ENCODE data around the gene CHST8.

The CHST8 gene

DNA sequence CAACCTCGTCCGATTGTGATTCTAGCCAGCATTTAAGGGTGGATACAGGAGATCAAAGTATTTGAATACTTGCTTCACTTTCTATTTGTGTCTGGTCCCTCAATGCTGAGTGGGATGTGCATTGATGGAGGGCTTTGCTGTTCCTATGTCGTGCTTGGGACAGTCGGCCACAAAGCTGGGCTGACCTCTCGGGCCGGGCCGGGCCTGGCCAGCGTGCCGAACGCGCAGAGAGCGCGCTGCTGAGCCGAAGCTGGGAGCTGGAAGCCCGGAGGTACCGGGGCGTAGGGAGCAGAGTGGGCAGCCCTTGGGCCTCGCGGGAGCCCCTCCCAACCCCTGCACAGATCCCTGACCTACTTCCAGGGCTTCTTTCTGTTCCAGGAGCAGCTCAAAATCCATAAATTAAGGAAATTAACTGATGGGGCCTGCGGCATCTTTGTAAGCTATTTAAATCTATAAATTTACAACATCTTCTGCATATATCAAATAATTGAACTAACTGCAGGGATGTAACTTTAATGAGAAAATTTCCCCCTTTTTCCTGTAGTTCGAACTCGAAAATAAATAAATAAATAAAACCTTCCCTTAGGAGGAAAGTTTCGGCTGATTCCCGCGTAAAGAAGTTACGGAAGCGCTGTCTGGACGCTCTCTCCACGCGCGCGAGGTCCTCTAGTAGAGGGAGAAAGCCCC is 173.1 kb downstream of the CHST8 start:
- no peak for DNase-seq (ENCODE audit: low read depth in 2 of 2)

DNA sequence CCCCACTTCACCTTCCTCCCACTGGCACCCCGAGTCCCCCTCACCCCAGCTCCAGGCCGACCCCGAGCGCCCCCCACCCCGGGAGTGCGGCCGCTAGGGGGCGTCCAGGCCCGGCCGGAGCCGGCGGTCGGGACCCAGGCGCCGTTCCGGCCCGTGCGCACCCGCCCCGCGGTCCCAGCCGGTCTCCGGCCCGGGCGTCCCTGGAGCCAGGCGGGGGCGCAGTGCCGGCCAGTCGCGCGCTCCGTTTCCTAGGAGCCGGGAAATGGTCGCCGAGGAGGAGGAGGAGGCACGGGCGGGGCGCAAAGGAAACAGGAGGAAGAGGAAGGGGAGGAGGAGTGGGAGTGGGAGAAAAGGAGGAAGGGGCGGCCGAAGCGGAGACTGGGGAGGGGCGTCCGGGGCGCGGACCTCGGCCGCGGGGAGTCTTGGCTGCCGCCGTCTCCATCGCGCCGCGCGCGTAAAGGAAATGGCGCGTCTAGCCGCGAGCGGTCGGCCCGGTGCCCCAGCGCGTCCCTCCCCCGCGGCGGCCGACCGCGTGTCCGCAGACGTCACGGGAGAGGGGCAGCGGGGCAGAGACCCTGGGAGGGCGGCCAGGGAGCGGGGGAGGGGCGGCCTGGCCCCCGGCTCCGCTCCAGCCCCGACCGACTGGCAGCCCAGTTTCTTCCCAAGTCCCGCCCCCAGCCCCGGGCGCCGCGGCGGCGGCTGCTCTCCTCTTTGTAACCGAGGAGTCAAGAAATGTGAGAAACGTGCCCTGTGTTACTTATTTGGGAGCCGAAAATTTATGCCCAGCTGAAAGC is 173.8 kb downstream of the CHST8 start:
- peak in 1 of 2 experiments; percentile 57 for DNase-seq (ENCODE audit: low read depth in 2 of 2)

DNA sequence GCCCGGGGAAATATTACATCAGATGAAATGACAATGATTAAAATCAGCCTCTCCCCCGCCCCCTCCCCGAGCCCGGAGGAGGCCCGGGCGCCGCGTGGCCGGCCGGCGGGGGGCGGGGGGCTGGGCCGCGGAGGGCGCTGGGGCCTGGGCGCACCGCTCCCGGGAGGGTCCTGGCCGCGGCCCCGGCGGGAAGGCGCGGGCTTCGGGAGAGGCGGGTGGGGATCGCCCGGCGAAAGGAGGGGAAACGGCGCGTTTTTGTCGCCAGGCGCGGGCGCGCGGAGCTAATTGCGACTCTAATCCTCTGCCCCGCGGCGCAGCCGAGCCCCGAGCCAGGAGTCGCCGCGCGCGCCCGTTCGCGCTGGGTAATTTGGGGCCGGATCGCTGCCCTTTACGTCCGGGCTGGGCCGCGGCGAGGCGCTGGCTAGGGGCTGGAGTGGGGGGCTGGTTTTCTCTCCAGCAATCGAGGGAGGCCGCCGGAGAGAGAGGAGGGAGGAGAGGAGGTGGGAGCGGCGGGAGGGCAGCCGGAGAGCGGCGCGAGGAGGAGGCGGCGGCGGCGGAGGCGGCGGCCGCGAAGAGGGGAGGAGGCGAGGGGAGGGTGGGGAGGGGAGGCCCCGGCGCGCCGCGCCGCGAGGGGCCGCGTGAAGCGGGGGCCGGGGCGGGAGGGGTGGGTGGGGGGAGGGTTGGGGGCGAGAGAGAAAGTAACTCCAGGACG is 174.6 kb downstream of the CHST8 start, which contains the start of gene KCTD15:
Gene KCTD15 (plus strand): TSS at position 707 of the 712 bp plus-strand sequence. CDS start 3,585 bp downstream, outside the sequence.
- peak in 1 of 2 experiments; percentile 29 for DNase-seq (ENCODE audit: low read depth in 2 of 2)

- DNase-seq (ENCODE audit: low read depth in 2 of 2) = peak in 1 of 2 experiments; percentile 37
Observed at GRCh38 chr19:33797802-33798671, 176.3 kb downstream of the CHST8 start.

DNA sequence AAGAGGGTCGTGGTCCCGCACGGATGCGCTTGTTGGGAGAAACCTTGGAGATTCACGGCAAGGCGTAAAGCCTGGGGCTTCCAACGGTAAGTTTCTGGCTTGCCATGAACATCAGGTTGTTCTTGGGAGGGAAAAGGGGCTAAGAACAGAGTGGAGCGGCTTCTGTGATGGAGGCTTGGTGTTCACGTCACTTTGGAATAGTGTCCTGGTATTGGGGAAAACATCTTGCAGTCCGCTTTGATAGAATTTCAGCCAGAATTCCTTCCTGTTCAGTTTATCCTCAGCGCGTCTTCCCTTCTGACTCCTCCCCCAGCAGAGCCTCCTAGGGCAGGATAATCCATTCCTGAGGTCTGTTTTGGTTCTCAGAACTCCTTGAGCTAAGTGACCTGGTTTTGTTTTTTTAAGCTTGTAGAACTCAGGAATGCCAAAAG is 176.9 kb downstream of the CHST8 start:
- DNase-seq (ENCODE audit: low read depth in 2 of 2) = no peak

GRCh38 chr19:33799476-33799875 is 177.7 kb downstream of the CHST8 start:
- no peak for DNase-seq (ENCODE audit: low read depth in 2 of 2)

- no peak for DNase-seq (ENCODE audit: low read depth in 2 of 2)
Observed at GRCh38 chr19:33800012-33800680, 178.4 kb downstream of the CHST8 start.

GRCh38 chr19:33801411-33801810 is 179.7 kb downstream of the CHST8 start:
- no peak for DNase-seq (ENCODE audit: low read depth in 2 of 2)

GRCh38 chr19:33802001-33802400 is 180.2 kb downstream of the CHST8 start:
- no peak for DNase-seq (ENCODE audit: low read depth in 2 of 2)

DNA sequence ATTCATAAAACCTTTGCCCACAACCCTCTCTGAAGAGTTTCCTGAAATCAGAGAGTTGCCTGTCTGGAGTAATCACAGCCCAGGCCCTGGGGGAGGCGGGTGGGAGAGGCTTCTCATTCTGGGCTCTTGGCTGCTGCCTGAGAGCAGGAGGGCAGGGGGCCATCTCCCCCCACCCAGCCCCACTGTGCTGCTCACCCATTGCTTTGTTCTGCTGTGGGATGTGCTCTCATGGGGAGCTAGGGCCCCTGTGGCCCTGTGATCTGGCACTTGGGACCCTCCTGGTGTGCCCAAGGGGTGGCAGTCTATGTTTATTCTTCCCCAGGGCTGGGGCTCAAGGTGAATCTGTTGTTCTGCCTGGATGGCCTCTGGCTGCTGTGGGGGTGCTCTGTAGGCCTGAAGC is 181.0 kb downstream of the CHST8 start:
- no peak for DNase-seq (ENCODE audit: low read depth in 2 of 2)

- no peak for DNase-seq (ENCODE audit: low read depth in 2 of 2)
Observed at GRCh38 chr19:33803383-33803782, 181.6 kb downstream of the CHST8 start.

GRCh38 chr19:33804021-33804799 is 182.5 kb downstream of the CHST8 start:
- DNase-seq (ENCODE audit: low read depth in 2 of 2) = no peak

GRCh38 chr19:33805313-33805712 is 183.6 kb downstream of the CHST8 start:
- DNase-seq (ENCODE audit: low read depth in 2 of 2) = no peak

DNA sequence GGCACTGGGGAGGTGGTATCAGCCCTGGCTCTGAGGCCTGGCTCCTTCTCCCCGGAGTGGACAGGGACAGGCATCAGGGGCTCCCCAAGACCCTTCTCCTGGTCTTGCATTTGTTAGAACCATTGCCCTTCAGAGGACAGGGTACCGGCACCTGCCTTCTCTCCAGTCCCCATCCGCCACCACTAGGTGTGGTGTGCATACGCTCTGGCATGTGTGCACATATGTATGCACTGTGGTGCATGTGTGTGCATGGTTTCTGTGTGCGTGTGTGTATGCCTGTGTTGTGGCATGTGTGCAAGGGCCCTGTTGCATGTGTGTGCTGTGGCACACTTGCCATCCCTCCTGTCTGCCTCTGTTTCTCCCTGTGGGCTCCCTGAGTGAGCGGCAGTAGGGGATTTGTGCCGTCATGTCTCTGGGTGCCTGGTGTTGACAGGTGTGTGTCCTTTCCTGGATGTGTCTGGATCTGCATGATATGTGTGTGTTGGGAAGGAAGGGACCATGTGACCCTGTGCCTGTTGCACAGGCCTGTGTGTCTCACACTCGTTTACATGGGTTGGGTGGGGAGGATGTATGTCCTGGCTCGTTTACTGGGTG is 184.2 kb downstream of the CHST8 start:
- no peak for DNase-seq (ENCODE audit: low read depth in 2 of 2)

GRCh38 chr19:33806434-33806881 is 184.7 kb downstream of the CHST8 start:
- no peak for DNase-seq (ENCODE audit: low read depth in 2 of 2)

- no peak for DNase-seq (ENCODE audit: low read depth in 2 of 2)
Observed at GRCh38 chr19:33808399-33808798, 186.6 kb downstream of the CHST8 start.

DNA sequence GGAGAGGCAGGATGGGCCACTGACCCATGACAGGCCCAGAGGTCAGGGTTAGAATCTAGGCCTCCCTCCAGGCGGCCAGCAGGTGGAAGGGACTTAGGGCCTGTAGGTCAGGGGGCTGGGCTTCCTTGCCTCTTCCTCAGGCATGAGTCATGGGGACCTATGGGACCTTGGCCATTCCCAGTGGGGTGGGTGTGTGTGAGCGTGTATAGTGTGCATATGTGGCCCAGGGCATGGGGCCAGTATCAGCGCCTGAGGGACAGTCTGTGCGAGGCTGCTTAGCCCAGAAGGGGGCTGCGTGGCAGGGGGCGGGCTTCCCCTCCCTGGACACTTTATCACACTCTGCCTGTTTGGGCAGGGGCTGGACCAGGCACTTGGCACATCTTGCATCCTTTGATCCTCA is 188.2 kb downstream of the CHST8 start:
- no peak for DNase-seq (ENCODE audit: low read depth in 2 of 2)

- no peak for DNase-seq (ENCODE audit: low read depth in 2 of 2)
Observed at GRCh38 chr19:33810821-33811220, 189.1 kb downstream of the CHST8 start.

DNA sequence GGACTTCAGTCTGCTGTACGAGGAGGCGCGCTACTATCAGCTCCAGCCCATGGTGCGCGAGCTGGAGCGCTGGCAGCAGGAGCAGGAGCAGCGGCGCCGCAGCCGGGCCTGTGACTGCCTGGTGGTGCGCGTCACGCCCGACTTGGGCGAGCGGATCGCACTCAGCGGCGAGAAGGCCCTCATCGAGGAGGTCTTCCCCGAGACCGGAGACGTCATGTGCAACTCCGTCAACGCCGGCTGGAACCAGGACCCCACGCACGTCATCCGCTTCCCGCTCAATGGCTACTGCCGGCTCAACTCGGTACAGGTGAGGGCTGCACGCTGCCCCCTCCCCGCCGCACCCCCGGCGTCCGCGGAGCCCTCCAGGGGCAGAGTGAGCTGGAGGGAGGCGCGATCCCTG is 189.5 kb downstream of the CHST8 start:
- no peak for DNase-seq (ENCODE audit: low read depth in 2 of 2)
